Tibial nerve (tissue), 4 donors: ENCODE measurements around the gene RUNX2. TPM values are rescaled to one million over a fixed set of nuclear protein-coding genes. Genes with fewer than 3 reads are reported as not detected.

ENCODE experiments used
- DNase-seq, 2 donors: peaks; one replicate each; pipeline ENCODE4 v3.0.0-alpha.2; 2019; ENCODE audit warnings: low spot score in 2 of 2
- H3K27ac ChIP-seq, 4 donors: fragments of 200-600 bp; sonication (generic) in 3 of 4; one replicate each; pipeline ENCODE4 v1.5.1; 2017 to 2019; ENCODE audit warnings: mild to moderate bottlenecking in 1 of 4
- H3K27me3 ChIP-seq, 2 donors: fragments of 200-600 bp; sonication (generic) in 1 of 2; one replicate each; pipeline versions ENCODE4 v1.5.1 to v1.6.0; 2017 to 2019
- H3K36me3 ChIP-seq, 3 donors: fragments of 200-600 bp; sonication (generic); one replicate each; pipeline ENCODE4 v1.5.1; 2018 to 2019
- H3K4me1 ChIP-seq, 4 donors: fragments of 200-600 bp; sonication (generic) in 3 of 4; one replicate each; pipeline ENCODE4 v1.5.1; 2017 to 2019
- H3K4me3 ChIP-seq, 4 donors: fragments of 200-600 bp; sonication (generic) in 3 of 4; one replicate each; pipeline ENCODE4 v1.5.1; 2017 to 2019; ENCODE audit warnings: mild to moderate bottlenecking in 1 of 4, moderate library complexity in 1 of 4
- H3K9me3 ChIP-seq, 4 donors: fragments of 200-600 bp; sonication (generic) in 3 of 4; one replicate each; pipeline ENCODE4 v1.5.1; 2017 to 2019
- EP300 ChIP-seq, 2 donors: sonication (generic); formaldehyde crosslinking; IDR thresholded peaks; one replicate each; pipeline ENCODE4 v1.6.1; 2017; ENCODE audit warnings: antibody characterized with exemption in 2 of 2, mild to moderate bottlenecking in 1 of 2
- POLR2A ChIP-seq, 2 donors: fragments of 450-650 bp; IDR thresholded peaks; one replicate each; pipeline ENCODE4 v1.6.1; 2017; ENCODE audit warnings: antibody characterized with exemption in 2 of 2, mild to moderate bottlenecking in 2 of 2, moderate library complexity in 2 of 2
- WGBS, 2 donors: methylation state at CpG; one replicate each; pipeline ENCODE4 v1.1.5; 2018; 5-methylcytosine and 5-hydroxymethylcytosine counted together
- total RNA-seq, 4 donors: library from RNA; depleted of rRNA; stranded (reverse); fragments of >200 nt; gene quantifications; one replicate each; pipeline ENCODE4 v1.1.0, GENCODE V29; 2016
- TF ChIP-seq, protein P1 (sequence below), 5 experiments: fragments of 200-600 bp in 3 of 5; fragments of 450-650 bp in 2 of 5; sonication (generic) in 3 of 5; IDR thresholded peaks; one replicate each; pipeline ENCODE4 v1.5.1; 2016 to 2019; ENCODE audit warnings: antibody characterized with exemption in 5 of 5, mild to moderate bottlenecking in 3 of 5, moderate library complexity in 2 of 5

RUNX2 gene
- total RNA-seq, 4 donors from 2014 or later, result 6.3 to 12.3 (median 7.8) TPM

- Histone ChIP-seq H3K27me3 (no peaks in the 10 kb centered on the region), H3K4me1 (no peaks in the 10 kb centered on the region), H3K4me3 (no peak overlapping the region), H3K27ac (no peak overlapping the region), H3K36me3 (no peaks in the 10 kb centered on the region), H3K9me3 (peaks cover 0 to 15% (median 0%) of the 10 kb centered on the region in 4 donors)
- 87 to 91% methylated on average over 5 of the region's 5 CpGs for WGBS, 2 donors
- TF ChIP-seq EP300 (IDR thresholded peaks at IDR 0.05) (no peak), POLR2A (IDR thresholded peaks at IDR 0.05) (no peak)
- TF ChIP-seq, protein P1, sequence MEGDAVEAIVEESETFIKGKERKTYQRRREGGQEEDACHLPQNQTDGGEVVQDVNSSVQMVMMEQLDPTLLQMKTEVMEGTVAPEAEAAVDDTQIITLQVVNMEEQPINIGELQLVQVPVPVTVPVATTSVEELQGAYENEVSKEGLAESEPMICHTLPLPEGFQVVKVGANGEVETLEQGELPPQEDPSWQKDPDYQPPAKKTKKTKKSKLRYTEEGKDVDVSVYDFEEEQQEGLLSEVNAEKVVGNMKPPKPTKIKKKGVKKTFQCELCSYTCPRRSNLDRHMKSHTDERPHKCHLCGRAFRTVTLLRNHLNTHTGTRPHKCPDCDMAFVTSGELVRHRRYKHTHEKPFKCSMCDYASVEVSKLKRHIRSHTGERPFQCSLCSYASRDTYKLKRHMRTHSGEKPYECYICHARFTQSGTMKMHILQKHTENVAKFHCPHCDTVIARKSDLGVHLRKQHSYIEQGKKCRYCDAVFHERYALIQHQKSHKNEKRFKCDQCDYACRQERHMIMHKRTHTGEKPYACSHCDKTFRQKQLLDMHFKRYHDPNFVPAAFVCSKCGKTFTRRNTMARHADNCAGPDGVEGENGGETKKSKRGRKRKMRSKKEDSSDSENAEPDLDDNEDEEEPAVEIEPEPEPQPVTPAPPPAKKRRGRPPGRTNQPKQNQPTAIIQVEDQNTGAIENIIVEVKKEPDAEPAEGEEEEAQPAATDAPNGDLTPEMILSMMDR (IDR thresholded peaks at IDR 0.05), result no peak
- DNase-seq, result no peak
Measured at GRCh38 chr6:45597424-45597823, 269.3 kb downstream of the RUNX2 start.

- peaks cover 0 to 18% (median 0%) of the 10 kb centered on the region in 4 donors for H3K9me3 ChIP-seq
- H3K36me3 ChIP-seq, result no peaks in the 10 kb centered on the region
- H3K4me1 ChIP-seq, result no peaks in the 10 kb centered on the region
- no peak for DNase-seq
- H3K27ac ChIP-seq, result no peak overlapping the region
- no peaks in the 10 kb centered on the region for H3K27me3 ChIP-seq
- no peak overlapping the region for H3K4me3 ChIP-seq
- no peak for TF ChIP-seq POLR2A (IDR thresholded peaks at IDR 0.05)
- TF ChIP-seq EP300 (IDR thresholded peaks at IDR 0.05), result no peak
- TF ChIP-seq, protein P1 (IDR thresholded peaks at IDR 0.05), result no peak
Measured at GRCh38 chr6:45599053-45599452, 270.9 kb downstream of the RUNX2 start.

DNA sequence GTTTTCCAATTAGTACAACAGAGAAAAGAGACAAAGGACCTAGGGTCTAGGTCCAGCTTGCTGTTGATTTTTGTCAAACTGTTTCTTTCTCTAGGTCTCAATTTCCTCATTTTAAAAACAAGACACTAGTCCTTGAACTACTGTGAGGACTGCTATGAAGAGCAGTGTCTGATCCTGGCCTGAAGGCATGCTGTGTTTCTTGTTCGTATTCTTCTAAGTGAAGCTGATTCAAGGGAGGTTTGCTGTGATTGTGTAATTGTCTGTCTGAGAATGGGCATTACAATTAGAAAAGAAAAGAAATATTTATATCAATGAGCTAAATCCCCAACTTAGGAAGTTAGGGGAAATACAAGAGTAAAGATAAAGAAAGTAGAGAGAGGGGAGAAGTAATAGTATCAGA, 277.8 kb downstream of the RUNX2 start:
- H3K4me1 ChIP-seq, result peaks cover 0 to 8% (median 4%) of the 10 kb centered on the region in 4 donors
- no peak overlapping the region for H3K4me3 ChIP-seq
- peaks cover 0 to 2% (median 0%) of the 10 kb centered on the region in 4 donors for H3K9me3 ChIP-seq
- no peak for DNase-seq
- no peaks in the 10 kb centered on the region for H3K27me3 ChIP-seq
- WGBS, 2 donors, result 89 to 93% methylated on average over 1 of the region's 1 CpG
- H3K27ac ChIP-seq, result no peak overlapping the region
- TF ChIP-seq, protein P1 (IDR thresholded peaks at IDR 0.05), result no peak
- TF ChIP-seq EP300 (IDR thresholded peaks at IDR 0.05) (no peak), POLR2A (IDR thresholded peaks at IDR 0.05) (no peak)
- H3K36me3 ChIP-seq, result no peaks in the 10 kb centered on the region

GRCh38 chr6:45606831-45607400, 278.8 kb downstream of the RUNX2 start:
- H3K9me3 ChIP-seq, result peaks cover 0 to 2% (median 0%) of the 10 kb centered on the region in 4 donors
- H3K4me3 ChIP-seq, result no peak overlapping the region
- TF ChIP-seq POLR2A (IDR thresholded peaks at IDR 0.05), result no peak
- TF ChIP-seq, protein P1 (IDR thresholded peaks at IDR 0.05), result no peak
- TF ChIP-seq EP300 (IDR thresholded peaks at IDR 0.05), result no peak
- H3K27ac ChIP-seq, result no peak overlapping the region
- no peaks in the 10 kb centered on the region for H3K27me3 ChIP-seq
- DNase-seq, result no peak
- peaks cover 0 to 8% (median 4%) of the 10 kb centered on the region in 4 donors for H3K4me1 ChIP-seq
- WGBS, 2 donors, result 73 to 81% methylated on average over 7 of the region's 7 CpGs
- H3K36me3 ChIP-seq, result no peaks in the 10 kb centered on the region

- no peak overlapping the region for H3K4me3 ChIP-seq
- TF ChIP-seq EP300 (IDR thresholded peaks at IDR 0.05), result no peak
- TF ChIP-seq, protein P1 (IDR thresholded peaks at IDR 0.05), result no peak
- TF ChIP-seq POLR2A (IDR thresholded peaks at IDR 0.05), result no peak
- 55 to 56% methylated on average over 4 of the region's 4 CpGs for WGBS, 2 donors
- H3K36me3 ChIP-seq, result no peaks in the 10 kb centered on the region
- peaks cover 0 to 8% (median 4%) of the 10 kb centered on the region in 4 donors for H3K4me1 ChIP-seq
- peaks cover 0 to 2% (median 0%) of the 10 kb centered on the region in 4 donors for H3K9me3 ChIP-seq
- no peaks in the 10 kb centered on the region for H3K27me3 ChIP-seq
- DNase-seq, result no peak
- no peak overlapping the region for H3K27ac ChIP-seq
Measured at GRCh38 chr6:45607798-45608197, 279.7 kb downstream of the RUNX2 start.
